Kasumi-1 (cell line): ENCODE results near the gene KCNH1.

Experiments used
- DNase-seq, 2 experiments: peaks; one replicate each; lab custom pipeline; 2025; lab: John Stamatoyannopoulos, UW

KCNH1 gene

DNA sequence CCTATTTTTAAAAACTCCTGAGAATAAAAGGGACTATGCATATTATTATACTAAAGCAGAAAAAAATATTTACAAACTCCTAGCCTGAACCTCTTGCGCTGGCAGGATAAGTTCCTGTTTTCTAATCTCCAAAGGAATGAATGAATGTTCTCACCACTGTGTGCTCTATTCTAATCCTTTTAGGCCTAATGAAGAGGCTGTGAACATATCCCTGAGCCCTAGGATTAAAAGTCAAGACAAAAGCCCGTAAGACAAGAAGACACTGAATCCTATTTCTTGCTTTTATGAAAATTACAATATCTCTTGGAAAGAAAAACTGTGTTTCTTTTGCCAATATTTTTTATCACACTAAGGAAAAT is 487.7 kb downstream of the KCNH1 start:
- DNase-seq = no peak

DNA sequence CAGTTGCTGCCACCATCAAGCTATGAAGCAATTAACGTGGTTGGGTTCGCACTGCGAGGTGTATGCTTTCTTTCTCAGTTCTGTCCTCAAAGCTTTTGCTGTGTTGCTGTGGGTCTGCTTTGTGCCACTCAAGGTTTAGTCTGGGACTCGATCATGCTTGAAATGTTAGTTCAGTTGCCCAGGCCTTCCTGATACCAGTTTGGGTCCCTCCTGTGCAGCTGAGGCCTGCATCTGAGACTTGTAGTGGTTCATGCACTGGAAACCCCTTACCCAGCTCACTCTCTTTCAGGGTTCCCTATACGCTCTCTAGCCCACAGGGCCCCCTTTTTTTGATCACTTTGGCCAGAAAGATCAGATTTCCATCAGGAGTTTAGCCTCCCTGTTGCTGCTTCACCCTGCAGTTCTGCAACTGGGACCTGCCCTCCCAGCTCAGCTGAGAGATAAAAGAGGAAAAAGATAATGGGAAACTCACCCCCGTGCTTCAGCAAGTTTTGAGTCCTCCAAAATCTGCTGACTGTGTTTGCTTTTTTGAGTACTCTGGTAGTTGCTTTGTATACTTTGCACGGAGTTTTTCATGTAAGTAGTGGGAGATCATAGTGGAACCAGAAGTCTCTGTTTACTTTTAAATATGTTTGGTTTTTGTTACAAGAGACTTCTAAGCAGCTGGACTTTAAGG is 488.2 kb downstream of the KCNH1 start:
- DNase-seq = no peak

DNA sequence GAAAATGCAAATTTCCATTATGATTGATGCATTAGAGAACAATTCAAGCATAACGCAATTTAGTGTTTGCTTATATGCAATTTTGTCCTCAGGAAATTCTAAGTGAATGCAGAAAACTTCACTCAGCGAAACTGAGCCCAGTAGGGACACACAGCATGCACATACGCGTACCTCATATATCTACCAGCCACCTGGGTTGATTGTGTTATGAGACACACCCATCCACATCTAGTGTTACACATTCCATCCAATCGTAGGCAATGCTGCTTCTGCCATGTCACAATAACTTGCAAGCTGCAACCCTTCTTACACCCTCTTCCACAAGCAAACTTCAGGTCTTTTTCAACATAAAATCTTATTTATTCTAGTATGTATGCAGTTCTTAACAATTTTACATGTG is 492.4 kb downstream of the KCNH1 start:
- no peak for DNase-seq

DNA sequence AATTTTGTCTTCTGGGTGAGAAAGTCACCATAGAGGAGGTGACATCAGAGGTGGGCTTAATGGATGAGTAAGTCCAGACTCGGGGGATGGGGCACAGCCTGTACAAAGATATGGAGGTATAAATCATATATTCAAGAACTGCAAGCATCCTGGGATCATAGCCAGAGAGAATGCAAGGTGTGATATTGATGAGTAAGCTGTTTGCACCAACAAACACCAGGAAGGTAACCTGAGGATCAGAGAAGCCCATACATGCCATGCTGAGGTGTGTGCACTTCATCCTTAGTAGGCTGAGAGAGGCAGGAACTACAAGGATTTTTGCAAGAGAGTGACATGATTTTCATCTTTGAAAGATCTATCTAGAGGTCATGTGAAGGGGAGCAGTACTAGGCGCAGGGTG is 498.8 kb downstream of the KCNH1 start:
- no peak for DNase-seq

DNA sequence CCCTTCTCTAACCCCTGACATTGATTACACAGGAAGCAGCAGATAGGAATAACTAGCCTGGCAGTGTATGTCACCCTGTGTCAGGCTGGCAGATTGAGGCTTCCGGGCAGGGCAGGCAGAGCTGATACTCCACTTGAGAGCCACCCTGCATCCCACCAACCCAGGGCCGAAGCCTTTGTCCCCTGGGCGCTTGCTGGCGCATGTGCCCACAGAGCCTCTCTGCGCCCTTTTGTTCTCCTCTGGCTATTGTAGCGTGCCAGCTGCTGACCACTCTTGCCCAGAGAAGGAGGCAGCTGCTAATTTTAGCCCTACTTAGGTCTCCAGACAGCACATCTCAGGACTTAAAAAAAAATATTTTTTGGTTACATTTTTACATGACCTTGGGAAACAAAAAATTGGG is 500.3 kb downstream of the KCNH1 start:
- no peak for DNase-seq

DNA sequence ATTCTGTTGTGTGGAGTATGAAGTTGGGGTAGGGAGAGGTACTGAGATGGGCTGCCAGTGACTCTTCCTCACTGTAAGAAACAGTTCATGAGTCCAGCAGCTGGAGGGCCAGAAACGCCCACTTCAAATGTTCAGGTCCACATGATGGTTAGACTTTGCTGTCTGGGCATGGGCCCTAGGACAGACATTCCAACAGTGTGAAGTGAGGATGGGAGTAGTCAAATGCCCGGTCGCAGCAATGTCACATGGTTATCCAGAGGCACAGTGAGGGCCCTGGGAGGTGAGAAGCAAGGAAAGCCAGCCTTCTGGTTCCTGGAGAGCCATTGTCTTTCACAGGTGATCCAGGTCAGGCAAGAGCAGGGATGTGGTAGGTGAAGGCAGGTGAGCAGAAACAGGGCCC is 500.8 kb downstream of the KCNH1 start:
- DNase-seq = no peak

DNA sequence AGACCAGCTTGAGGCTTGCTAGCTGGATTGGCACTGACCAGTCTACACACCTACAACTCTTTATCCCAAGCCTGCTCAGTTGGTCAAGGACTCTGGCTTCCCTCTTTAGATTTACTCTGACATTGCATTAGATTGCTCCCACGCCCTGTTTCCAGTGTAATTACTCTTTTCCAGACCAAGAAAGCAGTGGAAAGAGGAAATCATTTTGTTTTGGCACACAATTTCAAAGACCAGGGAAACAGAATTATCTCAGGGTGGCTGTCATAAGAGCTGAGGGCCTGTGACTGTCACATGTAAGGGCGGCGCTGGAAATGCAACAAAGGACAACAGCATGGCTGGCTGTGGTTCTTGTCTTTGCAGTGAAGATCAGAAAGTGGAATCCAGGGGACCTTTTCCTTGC is 502.5 kb downstream of the KCNH1 start:
- DNase-seq = no peak

DNA sequence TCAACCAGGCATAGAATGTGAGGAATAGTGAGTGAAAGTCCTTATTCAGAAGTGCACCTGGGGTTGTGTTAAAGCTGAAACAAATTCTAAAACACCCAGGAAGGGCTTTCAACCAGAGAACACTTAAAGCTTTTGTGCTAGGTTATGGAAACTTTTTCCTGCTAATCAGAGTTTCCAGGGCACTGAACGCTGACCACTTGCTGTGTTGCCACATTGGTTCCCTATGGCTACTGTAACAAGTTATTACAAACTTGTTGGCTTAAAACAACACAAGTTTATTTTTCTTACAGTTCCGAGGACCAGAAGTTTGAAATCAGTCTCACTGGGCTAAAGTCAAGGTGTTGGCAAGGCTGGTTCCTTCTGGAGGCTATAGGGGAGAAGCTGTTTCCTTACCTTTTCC is 504.7 kb downstream of the KCNH1 start:
- DNase-seq = no peak

DNA sequence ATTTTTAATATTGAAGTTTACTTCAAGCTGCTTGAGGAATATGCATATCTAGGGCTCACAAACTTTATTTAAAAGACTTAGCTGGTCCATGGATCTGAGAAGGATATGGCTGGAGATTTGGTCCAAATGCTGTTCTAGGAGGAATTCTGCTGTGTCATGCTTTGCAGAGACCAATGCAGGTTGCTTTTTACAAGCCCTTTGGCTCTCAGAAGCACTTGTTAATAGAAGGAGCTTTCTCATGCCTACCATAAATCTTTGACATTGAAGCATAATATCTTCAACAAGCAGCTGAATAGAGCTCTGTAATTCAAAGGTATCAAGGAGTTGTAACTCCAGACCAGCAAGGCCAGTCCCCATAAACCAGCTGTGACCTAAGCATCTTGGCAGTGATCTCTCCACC is 506.2 kb downstream of the KCNH1 start:
- DNase-seq = no peak
